WERI-Rb-1 (cell line): ENCODE data around the gene NR1H4.

Experiments
- DNase-seq: peaks from one replicate; pipeline ENCODE4 v3.0.0-alpha.2; 2020
- H3K27ac ChIP-seq: fragments of 250-450 bp; sonication (Bioruptor Pico); 2 replicates; pipeline ENCODE4 v1.5.1; 2020; ENCODE audit warnings: mild to moderate bottlenecking, moderate library complexity
- H3K27me3 ChIP-seq: fragments of 250-450 bp; sonication (Bioruptor Pico); 2 replicates; pipeline ENCODE4 v1.5.1; 2021; ENCODE audit warnings: mild to moderate bottlenecking, low read depth, moderate library complexity; ENCODE audit not compliant: insufficient read depth, severe bottlenecking
- H3K36me3 ChIP-seq: fragments of 250-450 bp; sonication (Bioruptor Pico); 2 replicates; pipeline ENCODE4 v1.5.1; 2020; ENCODE audit warnings: mild to moderate bottlenecking, moderate library complexity
- H3K4me3 ChIP-seq: 2 replicates; pipeline ENCODE4 v1.5.1; 2011; ENCODE audit warnings: low read depth, mild to moderate bottlenecking, control low read depth, low read length
- H3K9me3 ChIP-seq: fragments of 250-450 bp; sonication (Bioruptor Pico); 2 replicates; pipeline ENCODE4 v1.5.1; 2021; ENCODE audit warnings: mild to moderate bottlenecking, moderate library complexity; ENCODE audit not compliant: severe bottlenecking
- CTCF ChIP-seq: IDR thresholded peaks from 2 replicates; pipeline ENCODE4 v1.5.1; 2011; ENCODE audit warnings: low read depth, mild to moderate bottlenecking, control low read depth, inconsistent platforms, low read length

The NR1H4 gene

DNA sequence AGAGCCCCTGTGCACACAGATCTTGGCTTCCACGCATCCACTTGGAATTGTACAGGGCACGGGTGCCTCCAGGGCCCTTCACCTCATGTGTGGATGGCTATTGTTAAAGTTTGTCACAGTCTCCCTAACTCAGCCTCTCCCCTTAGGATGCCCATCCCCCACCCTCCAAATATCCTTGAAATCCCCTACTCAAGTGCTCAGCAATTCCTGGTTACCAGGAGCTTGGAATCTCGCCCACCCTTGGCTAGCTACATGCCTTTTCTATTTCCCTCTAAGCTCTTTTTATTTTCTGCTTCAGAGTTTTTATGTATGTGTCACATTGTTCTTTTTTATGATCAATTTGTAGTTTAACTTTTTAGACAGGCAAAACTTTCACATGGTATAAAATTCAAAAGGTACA lies 13.0 kb upstream of the NR1H4 start:
- DNase-seq = no peak
- Histone ChIP-seq H3K36me3 (no peaks in the 10 kb centered on the region), H3K27ac (no peak overlapping the region), H3K27me3 (no peaks in the 10 kb centered on the region), H3K9me3 (no peaks in the 10 kb centered on the region), H3K4me3 (no peak overlapping the region)
- no peak for TF ChIP-seq CTCF

DNA sequence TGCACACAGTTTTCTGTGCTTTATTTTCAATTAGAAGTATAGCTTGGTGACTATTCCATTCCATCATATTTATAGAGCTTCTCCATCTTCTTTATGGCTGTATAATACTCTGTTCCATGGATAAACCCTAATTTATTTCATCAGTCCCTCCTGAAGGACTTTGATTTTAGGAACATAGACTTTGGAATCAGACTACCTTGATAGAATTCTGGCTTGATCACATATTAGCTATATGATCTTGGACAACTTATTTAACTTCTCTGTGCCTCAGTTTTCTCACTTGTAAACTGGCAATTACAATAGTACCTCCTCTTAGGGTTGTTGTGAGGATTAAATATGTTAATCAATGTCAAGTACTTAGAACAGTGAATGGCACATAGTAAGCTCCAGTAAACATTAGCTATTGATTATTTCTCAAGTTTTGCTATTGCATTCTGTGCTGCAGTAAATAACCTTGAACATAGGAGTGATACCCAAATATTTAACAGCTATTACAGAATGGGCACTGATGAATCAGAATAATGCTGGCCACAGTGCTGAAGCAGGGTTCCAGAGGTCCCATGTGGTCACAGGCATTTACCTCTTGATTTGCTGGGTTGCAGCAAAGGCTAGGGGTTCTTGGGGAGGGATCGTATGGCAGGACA lies 12.2 kb upstream of the NR1H4 start:
- Histone ChIP-seq H3K36me3 (no peaks in the 10 kb centered on the region), H3K27me3 (no peaks in the 10 kb centered on the region), H3K27ac (no peak overlapping the region), H3K4me3 (no peak overlapping the region), H3K9me3 (no peaks in the 10 kb centered on the region)
- no peak for TF ChIP-seq CTCF
- DNase-seq = no peak

DNA sequence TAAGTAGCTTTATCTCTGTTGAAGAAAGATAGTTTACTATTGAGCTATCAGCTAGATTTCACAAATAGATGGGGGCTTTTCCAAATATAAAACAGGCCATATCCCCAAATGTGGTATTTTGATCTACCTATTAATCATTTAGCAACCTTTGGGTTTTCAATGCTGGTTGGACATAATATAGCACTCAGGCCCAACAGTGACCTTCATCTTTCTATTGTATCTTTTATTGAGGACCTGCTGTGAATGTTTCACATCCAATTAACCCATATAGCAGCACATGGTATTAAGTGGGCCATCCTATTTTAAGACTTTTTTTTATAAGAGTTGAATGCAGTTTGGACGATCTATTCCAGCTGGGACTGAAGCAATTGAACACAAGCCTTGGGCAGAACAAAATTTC lies 10.0 kb upstream of the NR1H4 start:
- H3K36me3 ChIP-seq = no peaks in the 10 kb centered on the region
- H3K9me3 ChIP-seq = no peaks in the 10 kb centered on the region
- no peak for DNase-seq
- TF ChIP-seq CTCF = no peak
- H3K4me3 ChIP-seq = no peak overlapping the region
- no peaks in the 10 kb centered on the region for H3K27me3 ChIP-seq
- H3K27ac ChIP-seq = no peak overlapping the region

DNA sequence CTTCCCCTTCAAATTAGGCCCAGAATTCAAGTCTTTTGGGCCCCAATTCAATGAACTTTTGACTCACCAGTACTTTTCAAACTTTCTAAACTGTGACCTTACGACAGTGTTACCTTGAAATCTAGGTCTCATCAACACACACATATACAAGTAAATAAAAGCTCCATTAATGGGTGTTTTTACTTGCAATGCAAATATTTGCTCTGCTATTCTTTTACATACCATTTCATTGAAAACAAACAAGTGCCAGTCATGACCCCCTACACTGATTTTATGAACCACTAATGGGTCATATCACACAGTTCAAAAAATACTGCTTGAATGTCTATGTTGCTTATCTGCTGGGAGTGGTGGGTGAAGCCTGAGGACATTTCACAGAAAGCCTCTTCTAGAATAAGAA lies 9.1 kb upstream of the NR1H4 start:
- Histone ChIP-seq H3K9me3 (no peaks in the 10 kb centered on the region), H3K27ac (no peak overlapping the region), H3K4me3 (no peak overlapping the region), H3K27me3 (no peaks in the 10 kb centered on the region), H3K36me3 (no peaks in the 10 kb centered on the region)
- TF ChIP-seq CTCF = no peak
- no peak for DNase-seq

DNA sequence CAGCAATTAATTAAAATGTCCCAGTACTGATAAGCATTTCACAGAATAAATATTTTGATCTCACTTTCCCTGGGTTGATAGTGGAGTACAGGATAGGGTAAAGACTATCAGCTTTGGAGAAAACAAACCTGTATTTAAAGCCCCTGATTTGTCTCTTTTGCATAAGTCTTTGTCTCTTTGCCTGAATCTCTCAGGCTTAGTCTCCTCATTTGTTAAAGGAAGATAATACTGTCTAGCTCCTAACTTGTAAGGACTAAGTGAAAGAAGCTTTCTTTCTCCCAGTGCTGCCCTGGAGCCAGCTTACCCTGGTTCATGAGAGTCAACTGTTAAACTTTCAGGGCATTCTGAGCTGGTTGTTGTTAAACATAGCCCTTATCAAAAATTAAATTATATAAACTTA lies 5.5 kb upstream of the NR1H4 start:
- Histone ChIP-seq H3K27ac (no peak overlapping the region), H3K4me3 (no peak overlapping the region), H3K9me3 (no peaks in the 10 kb centered on the region), H3K36me3 (no peaks in the 10 kb centered on the region), H3K27me3 (no peaks in the 10 kb centered on the region)
- TF ChIP-seq CTCF = no peak
- DNase-seq = no peak

- DNase-seq = no peak
- Histone ChIP-seq H3K27ac (no peak overlapping the region), H3K27me3 (no peaks in the 10 kb centered on the region), H3K4me3 (no peak overlapping the region), H3K36me3 (no peaks in the 10 kb centered on the region), H3K9me3 (no peaks in the 10 kb centered on the region)
- no peak for TF ChIP-seq CTCF
These were observed 1.3 kb upstream of the NR1H4 start for GRCh38 chr12:100472325-100472724.
